HG03039 (cell line): Measurements from ENCODE around the gene CFAP161.
"Not testable (repeated sequence)": the region's sequence is repeated elsewhere in the genome, so short reads cannot be mapped to it uniquely, and the experiment has no call there.

ENCODE experiments used
- ATAC-seq: cut with Tn5 transposase; IDR thresholded peaks from one replicate; pipeline ENCODE4 v1.9.1; 2021; ENCODE audit warnings: mild to moderate bottlenecking, moderate library complexity; ENCODE audit not compliant: unreplicated experiment

The CFAP161 gene

DNA sequence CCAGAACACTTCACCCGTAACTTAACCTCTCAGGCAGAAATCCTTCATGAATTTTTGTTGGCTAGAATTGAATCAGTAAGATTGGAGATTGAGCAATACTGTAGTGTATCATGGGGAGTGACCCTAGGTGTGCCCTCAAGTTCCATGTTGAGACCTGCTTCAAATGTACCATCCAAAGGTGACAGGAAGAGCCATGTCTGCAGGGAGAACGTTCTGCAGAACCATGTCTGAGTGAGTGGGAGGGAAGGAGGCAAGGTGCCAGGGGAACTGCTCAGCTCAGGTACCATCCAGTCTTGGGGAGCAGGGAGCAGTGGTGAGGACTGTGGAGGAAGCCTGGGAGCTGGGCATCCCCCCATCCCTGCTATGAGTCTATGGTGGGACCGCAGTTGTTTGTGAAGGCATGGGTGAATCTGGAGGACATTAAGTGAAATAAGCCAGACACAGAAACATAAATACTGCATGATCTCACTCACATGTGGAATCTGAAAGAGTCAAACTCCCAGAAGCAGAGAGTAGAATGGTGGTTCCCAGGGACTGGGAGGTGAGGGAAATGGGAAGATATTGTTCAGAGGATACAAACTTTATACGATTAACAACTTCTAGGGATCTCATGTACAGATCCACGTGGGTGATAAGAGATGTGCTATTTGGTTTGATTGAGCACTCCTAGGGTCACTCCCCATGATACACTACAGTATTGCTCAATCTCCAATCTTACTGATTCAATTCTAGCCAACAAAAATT lies 23.3 kb downstream of the CFAP161 start:
- ATAC-seq: no peak

DNA sequence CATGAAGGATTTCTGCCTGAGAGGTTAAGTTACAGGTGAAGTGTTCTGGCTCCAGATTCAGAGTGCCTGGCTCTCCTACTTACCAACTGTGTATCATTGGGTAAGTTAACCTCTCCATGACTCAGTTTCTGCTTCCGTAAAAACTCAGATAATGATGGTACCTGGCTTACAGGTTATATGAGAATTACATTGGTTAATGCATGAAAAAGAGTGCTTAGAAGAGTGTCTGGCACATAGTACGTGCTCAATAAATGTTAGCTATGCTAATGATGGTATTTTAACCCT lies 23.8 kb downstream of the CFAP161 start:
- no peak for ATAC-seq

DNA sequence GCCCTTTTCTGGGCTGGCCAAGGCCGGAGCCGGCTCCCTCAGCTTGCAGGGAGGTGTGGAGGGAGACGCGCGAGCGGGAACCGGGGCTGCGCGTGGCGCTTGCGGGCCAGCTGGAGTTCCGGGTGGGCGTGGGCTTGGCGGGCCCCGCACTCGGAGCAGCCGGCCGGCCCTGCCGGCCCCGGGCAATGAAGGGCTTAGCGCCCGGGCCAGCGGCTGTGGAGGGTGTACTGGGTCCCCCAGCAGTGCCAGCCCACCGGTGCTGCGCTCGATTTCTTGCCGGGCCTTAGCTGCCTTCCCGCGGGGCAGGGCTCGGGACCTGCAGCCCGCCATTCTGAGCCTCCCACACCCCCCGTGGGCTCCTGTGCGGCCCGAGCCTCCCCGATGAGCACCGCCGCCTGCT lies 24.5 kb downstream of the CFAP161 start:
- not testable (repeated sequence) for ATAC-seq

DNA sequence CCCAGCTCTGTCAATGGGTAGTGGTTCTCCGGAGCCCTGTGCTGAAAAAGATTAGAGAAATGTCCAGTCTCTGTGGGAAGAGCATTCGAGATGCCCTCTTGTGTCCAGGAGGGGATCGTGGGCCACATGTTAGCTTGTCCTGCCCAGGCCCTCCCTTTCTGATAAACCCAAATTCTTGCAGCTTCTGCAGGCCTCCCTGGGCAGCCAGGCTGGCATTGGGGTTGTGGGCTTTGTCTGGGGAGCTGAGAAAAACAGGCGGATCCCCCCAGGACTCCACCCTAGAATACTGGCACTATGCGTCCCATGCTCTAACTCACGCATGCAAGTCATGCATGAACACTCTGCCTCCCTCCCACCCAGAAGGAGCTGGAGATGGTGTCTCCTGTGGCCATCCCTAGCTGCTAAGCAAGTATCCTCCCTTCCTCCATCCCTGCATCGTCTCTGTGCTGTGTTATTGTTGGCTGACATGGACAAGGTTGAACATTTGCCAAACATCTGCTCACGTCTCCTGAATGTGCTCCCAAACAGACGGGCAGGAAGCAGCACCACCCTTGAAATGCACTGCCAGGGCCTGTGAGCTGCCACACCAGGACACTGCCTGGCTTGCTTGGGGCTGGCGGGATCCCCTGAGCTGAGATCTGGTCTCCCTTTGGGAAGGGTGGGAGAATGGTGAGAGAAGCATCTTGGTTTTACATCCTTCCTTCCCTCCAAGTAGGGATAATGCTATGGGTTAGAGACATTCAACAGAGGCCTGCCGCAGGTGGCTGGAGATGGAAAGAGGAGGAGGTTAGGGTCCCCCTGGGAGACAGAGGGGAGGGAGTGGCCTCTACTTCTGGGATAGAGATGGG lies 26.5 kb downstream of the CFAP161 start:
- ATAC-seq: no peak

DNA sequence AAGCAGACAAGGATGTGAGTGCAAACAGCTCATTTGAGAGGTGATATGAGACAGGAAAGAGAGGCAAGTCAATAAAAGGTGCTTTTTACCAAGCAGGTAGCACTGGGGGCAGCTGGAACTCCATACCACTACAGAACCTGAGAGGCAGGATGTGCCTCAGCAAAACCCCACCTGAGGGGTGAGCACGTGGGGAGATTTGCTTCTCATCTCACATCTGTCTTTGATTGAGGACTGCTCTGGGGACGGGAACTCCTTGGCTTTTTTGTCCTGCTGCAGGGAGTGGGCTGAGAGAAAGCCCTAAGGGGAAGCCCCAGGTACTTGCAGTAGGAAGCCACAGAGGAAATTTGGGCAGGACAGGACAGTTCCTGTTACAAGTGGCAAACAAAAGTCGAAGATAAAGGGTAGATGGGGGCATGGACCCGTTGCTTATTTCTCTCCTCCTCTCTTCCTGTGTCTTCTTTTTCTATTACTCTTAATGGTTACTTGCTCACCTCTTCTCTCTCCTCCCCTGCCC lies 27.1 kb downstream of the CFAP161 start:
- ATAC-seq: no peak

DNA sequence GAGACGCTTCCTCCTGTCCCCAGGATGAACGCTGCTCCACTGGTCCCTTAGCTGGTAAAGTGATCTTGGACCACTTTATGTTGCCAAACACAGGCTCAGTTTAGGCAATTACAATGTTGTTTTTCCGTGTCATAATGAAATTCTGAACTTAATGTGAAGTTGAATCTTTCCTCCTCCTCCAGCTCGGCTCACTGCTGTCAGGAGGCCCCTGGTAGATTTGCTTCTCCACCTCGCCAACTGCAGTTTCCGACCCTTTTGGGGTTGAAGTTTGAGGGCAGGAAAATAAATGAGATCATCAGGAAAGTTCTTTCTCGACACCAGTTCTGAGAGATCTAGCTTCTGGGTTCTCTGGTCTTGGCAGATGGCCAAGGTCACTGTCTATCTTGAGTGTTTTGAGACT lies 27.8 kb downstream of the CFAP161 start:
- no peak for ATAC-seq

DNA sequence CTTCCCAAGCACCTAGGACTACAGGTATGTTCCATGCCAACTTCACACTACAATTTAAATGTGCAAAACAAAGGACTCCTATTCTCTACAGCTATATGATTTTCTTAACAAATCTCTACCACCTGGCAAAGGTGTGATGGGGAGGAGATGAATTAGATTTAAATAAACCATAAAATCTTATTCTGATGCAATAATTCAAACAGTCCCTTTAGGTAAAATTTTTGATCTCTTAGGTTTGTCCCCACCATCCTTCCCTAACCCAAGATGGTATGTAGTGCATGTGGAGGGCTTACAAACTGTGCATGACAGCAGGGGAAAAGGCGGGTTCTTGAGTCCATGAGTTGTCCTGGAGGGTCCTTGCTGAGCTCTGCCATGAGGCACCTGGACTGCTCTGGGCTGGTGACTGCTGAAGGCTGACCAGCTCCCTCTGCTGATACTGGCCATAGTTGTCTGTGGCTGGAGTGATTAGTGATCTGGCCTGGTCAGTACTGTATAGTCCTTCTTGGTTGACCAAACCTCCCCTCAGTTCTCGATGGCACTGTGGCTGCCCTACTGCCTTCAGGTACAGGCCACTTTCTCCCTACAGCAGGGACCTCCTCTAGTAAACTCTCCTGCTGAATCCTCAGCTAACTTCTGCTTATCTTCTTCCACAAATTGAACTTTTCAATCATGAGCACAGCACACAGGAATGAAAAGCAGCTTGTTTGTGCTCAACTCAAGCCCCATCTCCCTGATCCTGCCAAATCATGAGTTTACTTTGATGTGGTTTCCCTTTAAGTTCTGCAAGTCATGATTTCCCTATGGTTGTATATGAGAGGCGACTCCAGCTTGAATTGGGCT lies 30.1 kb downstream of the CFAP161 start:
- ATAC-seq: no peak

DNA sequence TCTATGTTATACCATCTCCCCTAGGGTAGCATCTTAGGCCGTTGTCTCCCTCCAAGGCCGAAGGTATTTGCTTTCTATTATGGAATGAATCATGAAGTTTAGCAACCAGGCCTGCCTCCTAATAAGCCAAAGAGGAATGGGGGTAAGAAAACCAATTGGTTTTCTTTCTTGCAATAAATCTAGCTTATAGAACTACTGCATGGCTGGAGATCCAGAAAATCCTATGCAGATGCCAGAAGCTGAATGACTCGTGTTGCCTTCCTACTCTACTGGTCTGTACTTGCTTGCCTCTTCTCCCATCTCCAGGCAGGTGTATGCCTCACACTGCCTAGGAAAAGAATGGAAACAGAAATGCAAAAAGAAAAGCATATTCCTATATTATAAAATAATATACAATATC lies 31.5 kb downstream of the CFAP161 start:
- ATAC-seq: no peak

DNA sequence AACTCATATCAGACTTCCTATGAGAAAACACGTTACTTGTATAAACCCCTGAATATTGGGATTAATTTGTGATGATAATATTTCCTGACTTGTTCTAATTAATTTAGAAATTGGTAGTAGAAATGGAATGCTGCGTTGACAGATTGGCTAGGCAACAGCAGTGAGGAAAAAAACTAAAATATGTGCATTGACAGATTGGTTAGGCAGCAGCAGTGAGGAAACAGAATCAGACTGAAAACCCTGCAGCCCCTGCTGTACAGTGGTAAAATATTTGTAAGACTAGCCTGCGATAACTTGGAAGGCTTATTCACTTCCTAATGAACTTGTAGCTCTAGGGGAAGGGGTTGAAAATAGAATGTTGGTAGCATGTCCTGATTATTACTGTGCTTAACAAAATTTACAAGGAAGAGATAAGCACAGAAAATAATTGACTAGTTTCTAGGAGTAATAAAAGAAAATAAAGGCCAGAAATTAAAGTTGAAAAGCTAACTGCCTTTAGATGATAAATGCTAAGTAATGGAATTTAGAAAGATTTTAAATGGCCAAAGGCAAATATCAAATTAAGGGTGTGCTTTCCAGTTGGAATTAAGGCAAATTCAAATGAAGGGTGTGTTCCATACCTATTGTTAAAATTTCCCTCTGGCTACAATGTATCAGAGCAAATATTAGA lies 32.7 kb downstream of the CFAP161 start:
- no peak for ATAC-seq

DNA sequence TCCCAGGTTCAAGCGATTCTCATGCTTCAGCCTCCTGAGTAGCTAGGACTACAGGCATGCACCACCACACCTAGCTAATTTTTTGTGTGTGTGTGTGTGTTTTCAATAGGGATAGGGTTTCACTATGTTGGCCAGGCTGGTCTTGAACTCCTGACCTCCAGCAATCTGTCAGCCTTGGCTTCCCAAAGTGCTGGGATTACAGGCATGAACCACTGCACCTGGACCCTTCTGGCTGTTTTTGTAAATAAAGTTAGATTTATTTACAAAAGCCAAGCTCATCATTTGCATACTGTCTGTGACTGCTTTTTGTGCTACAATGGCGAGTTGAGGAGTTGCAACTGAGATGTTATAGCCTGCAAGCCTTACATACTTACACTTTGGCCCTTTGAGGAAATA lies 34.1 kb downstream of the CFAP161 start:
- no peak for ATAC-seq

DNA sequence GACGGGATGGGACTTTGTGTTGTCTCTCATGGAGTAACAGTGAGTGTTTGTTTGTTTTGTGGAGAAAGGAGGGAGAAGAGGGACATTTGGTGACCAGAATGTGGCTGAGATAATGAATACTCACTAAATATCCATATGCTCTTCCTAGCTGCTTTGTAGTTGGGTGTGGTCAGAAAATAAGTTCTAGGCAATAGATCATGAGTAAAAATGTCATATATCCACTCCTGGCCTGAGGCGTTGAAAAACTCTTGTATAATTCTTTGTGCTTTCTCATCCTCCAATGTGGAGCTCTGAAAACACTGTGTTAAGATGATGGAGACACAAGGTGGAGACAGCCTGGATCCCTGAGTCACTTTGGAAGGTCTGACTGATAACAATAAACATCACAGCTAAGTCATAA lies 34.6 kb downstream of the CFAP161 start:
- ATAC-seq: no peak

DNA sequence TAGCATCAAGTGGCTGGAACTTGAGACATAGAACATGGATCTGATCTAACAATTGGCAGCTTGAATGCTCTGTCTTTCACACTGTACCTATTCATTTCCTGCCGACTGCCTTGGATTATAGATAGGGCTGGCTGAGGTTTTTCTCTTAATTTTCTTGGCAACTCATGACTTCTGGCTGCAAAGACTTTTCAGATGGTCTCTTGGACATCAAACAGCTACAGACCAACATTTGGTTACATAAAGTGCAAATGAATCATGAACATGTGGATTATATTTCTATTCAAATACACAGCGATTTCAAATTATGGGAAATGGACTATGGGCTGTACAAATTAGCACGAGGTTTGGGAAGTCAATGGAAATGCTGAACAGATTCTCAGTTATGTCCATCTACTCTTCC lies 36.4 kb downstream of the CFAP161 start:
- no peak for ATAC-seq

DNA sequence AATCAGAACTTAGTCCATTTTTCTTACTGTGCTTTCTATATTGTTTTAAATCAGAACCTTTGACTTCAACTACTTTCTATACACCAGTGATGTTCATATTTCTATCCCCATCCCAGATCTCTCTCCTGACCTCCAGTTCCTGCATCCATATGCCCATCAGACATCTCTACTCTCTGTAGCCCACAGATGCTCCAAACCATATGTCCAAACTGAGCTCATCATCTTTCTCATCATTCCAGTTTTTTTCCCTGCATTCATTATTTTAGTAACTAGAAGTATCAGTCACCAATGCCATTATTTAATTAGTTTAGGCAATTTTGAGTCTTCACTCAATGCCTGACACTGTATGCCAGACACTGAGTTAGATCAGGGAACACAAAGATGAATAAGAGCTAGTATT lies 37.2 kb downstream of the CFAP161 start:
- ATAC-seq: no peak

DNA sequence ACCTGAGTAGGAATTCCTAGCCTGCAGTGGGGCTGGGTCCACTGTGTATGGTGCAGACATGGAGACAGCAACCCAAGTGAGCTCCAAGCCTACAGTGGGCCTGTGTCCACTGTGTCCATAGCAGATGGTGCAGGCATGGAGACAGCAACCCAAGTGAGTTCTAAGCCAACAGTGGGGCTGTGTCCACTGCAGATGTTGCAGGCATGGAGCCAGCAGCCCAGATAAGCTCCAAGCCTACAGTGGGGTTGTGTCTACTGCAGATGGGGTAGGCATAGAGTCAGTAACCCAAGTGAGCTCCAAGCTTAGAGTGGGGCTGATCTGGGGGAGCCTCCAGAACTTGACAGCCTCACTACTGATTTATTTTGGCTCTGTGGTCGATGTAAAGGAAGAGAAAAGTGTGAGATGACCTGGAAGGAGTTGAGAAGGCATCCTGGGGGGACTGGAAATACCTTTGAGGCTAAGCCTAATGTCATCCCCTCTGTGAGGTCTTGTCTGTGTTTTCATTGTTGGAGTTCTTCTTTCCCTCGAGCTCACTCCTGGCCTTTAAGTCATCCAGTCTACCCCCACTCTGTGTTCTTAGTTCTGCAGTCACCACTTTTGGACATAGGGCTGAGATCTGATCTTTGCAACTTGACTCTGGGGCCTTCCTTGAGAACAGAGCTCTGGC lies 40.2 kb downstream of the CFAP161 start:
- no peak for ATAC-seq

DNA sequence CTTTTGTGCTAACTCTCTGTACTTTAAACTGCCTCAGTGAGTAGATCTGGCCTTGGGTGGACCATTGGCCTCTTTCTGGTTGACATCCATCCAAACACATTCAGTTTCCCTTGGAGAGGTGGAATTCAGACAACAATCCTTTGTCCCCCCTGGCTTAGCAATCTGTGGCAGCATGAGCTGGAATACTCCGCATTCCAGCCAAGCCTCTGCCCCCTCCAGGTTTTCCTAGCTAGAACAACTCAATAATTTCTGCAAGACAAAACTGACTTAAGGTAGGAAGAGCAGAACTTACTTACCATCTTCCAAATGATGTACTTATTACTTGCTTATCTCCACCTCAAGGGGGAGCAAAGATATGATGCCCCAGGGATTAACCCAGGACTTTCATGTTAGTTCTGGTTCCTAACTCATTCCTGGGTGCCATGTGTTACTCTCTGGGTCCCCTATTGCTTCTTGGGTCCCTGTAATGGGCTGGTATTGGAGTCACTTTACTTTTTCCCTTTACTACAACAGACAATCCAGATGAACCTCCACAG lies 40.8 kb downstream of the CFAP161 start:
- no peak for ATAC-seq

DNA sequence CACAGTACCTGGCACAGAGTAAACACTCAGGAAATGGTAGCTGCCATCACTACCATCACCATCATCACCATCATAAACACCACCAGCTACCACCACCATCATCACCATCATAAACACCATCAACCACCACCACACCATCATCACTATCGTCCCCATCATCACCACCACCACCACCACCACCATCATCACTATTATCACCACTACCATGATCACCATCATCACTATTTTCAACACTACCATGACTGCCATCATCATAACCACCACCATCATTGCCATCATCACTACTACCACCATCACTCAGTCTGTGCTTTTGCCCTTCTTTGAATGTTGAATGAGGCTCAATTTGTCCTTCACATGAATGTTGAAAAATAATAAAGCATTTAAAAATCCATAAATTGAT lies 41.4 kb downstream of the CFAP161 start:
- no peak for ATAC-seq

DNA sequence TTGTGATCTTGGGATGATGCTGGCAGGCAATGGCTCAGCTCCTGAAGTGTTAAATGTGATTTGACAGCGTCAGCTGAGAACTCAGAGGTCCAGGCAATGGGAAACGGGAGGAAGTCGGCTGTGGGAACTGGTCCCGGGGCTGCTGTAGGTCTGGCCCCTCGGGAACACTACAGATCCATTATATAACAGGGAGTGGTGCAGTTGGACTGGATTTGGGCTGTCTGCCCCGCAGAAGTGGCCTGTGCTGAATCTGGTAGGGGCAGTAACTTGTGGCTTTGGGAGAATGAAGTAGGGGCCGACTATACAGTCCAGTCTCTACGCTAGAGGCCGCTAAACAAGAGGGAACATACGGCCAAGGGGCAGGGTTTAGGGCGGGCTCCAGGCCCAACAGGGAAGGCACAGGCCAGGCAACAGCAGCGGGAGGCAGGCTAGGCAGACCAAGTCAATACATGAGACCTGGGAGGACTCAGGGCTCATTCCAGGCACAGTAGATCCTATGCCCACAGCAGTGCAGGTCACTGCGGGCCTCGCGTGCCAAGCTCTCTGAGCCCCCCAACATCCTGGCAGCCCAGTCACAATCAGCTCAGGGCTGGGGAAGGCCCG lies 42.3 kb downstream of the CFAP161 start:
- no peak for ATAC-seq

DNA sequence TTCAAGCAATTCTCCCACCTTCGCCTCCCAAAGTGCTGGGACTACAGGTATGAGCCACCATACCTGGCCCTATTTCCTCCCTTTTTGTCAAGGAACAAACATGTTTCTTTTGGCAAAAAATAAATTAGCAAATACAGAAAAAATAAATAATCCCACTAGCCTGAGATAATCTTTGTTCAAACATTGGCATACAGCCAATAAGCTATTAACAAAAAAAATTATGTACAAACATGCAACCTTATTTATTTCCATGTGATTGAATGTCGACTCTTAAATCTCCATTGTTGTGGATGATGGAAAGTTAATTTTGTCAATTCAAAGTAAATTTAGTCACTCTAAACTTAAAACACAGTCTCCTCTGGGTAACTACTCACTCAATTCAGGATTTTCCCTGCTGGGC lies 44.3 kb downstream of the CFAP161 start:
- ATAC-seq: no peak

DNA sequence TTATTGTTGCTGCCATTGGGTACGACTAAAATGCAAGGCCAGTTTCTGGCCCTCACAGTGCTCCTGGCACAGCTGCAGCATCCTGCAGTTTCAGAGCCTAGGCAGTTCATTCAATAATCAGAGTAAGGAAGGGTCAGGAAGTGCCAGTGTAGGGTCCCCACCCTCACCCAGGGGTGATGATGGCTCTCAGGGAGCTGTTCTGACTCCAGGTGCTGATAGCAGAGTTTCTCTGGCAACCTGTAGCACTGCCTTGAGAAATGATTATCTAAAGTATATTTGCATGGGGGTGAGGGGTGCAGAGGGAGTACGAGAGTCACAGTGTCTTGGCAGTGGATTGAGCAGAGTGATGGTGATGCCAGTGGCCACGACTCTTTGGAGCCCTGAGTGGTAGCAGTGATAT lies 47.1 kb downstream of the CFAP161 start:
- ATAC-seq: no peak
